ENCODE data around the gene PSMD5. TPM values are rescaled to one million over a fixed set of nuclear protein-coding genes. Genes with fewer than 3 reads are reported as not detected.

The PSMD5 gene
- polyA plus RNA-seq, 4 donors = 24.4 to 36.1 (median 31.4) TPM

GRCh38 chr9:120857481-120857880, 14.8 kb upstream of the PSMD5 start:
- DNase-seq (ENCODE audit: low read depth in 4 of 4, low spot score in 3 of 4) = no peak

GRCh38 chr9:120856700-120857099, 14.0 kb upstream of the PSMD5 start:
- DNase-seq (ENCODE audit: low read depth in 4 of 4, low spot score in 3 of 4) = no peak

GRCh38 chr9:120855827-120856670, 13.3 kb upstream of the PSMD5 start:
- no peak for DNase-seq (ENCODE audit: low read depth in 4 of 4, low spot score in 3 of 4)

DNA sequence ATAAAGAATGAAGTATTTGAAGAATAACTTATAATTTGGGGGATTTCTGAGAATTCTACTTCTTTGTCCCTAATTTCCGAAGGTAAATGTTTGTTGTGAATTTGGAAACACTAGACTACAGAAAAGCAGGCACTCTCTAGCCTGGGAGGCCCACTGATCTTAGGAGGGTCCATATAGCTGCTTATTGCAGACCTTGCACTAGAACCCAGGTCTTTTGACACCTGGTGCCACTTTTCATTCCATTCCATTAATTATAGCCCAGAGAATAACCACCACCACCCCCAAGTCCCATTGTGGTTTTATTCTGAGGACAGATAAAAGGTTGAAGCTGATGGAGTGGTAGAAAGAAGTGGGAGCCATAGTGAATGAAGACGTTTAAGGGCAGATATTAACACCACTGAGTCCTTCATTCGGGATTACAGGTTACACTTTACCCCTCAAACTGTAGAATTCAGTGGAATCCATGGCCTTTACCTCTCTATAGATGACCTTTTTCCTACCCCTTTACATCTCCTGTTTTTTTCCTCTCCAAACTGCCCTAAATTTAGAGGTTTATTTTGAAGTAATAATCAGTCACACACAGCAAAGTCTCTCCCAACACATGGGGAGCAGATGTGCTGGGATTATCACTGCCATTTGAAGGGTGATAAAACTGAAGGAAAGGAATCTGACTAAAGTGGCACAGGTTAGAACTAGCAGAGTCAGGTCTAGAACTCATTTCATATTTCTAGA, 12.0 kb upstream of the PSMD5 start:
- no peak for DNase-seq (ENCODE audit: low read depth in 4 of 4, low spot score in 3 of 4)

DNA sequence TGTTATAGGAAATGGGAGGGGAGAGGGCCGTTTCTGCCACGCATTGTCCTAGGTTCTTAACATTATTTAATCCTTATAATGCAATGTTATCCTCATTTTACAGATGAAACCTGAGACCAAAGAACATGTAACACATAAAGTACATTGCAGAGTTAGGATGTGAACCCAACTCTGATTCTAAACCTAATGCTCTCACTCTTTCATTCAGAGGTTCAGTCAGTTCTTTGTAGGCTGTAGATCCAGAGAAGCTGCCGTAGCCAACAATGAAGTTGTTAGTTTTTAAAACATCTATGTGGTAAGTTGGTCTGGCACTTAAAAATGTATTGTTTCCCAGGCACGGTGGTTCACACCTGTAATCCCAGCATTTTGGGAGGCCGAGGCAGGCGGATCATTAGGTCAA, 10.5 kb upstream of the PSMD5 start:
- DNase-seq (ENCODE audit: low read depth in 4 of 4, low spot score in 3 of 4) = no peak

- DNase-seq (ENCODE audit: low read depth in 4 of 4, low spot score in 3 of 4) = no peak
Observed at GRCh38 chr9:120852240-120853010, 9.7 kb upstream of the PSMD5 start.

- DNase-seq (ENCODE audit: low read depth in 4 of 4, low spot score in 3 of 4) = no peak
Observed at GRCh38 chr9:120851449-120851848, 8.7 kb upstream of the PSMD5 start.

GRCh38 chr9:120850315-120850714, 7.6 kb upstream of the PSMD5 start:
- DNase-seq (ENCODE audit: low read depth in 4 of 4, low spot score in 3 of 4) = no peak

- DNase-seq (ENCODE audit: low read depth in 4 of 4, low spot score in 3 of 4) = no peak
Observed at GRCh38 chr9:120846906-120847305, 4.2 kb upstream of the PSMD5 start.

DNA sequence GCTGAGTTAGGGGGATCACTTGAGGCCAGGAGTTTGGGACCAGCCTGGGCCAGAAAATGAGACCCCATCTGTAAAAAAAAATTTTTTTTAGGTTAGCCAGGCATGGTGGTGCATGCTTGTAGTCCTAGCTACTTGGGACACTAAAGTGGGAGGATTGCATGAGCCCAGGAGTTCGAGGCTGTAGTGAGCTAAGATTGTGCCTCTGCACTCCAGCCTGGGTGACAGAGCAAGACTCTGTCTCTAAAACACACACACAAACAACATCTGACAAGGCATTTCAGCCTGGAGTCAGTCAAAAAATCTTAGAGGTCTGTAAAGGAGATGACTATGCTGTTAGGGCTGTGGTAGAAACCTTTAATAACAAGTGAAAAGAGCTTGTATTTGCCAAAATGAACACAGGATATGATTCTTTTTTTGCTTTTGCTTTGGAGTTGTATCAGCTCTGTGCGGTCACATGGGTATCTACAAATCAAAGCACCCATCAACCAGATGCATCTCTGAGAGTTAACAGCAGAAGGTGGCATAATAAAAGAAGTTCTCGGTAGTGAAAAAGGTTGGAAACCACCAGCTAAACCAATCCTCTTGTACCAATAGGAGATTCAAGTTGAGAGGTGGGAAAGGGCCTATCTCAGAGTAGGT, 3.6 kb upstream of the PSMD5 start:
- DNase-seq (ENCODE audit: low read depth in 4 of 4, low spot score in 3 of 4) = no peak

- no peak for DNase-seq (ENCODE audit: low read depth in 4 of 4, low spot score in 3 of 4)
Observed at GRCh38 chr9:120845255-120845654, 2.5 kb upstream of the PSMD5 start.

DNA sequence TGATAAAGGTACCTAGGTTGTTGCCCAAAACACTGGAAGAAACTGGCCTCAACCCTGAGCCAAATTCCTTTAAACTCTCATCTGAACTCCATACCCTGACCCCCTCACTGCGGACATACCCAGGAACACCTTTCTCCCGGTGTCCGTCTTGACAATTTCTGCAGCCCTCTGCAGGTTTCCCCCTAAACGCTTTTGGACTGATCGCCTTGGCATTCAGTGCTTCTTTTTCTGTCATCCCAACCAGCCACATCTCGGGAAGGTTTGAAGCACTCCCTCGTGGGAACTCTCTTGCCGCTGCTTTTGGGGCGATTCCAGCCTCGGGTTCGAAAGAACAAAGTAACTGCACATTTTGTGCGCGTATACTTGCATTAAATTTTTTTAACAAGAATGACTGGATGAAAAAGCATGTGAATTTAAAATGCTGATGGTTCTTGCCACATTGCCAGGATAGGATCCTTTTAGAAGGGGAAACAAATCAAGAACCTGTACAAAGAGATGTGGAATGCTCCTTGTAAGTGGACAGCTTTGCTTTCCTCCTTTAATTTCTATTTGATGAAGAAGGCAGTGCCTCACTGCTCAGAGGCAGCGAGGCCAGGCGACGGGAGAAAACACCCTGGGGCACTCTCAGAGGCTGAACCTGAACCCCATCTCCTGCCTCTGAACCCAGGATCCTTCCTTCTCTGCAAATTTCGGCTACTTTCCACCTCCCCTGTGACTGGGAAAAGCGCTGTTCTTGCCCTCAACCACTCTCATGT, 615 bp downstream of the PSMD5 start:
- peak in 1 of 4 donors; percentile 29 for DNase-seq (ENCODE audit: low read depth in 4 of 4, low spot score in 3 of 4)

DNA sequence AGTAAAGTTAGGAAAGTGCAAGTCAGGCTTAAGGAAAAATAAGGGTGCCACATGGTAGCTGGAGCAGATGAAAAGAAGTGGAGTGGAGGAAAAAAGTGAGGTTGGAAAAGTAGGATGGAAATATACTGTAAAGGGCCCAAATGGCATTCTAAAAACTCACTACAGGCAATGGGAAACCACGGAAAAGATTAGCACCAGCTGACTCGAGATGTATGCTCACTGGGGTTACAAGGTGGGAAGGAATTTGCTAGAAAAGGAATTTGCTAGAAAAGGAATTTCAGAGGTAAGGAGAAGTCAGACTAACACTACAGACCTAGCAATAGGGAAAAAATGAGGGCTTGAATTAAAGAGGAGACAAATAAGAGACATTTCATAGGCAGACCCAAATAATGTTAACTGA, 3.6 kb downstream of the PSMD5 start:
- no peak for DNase-seq (ENCODE audit: low read depth in 4 of 4, low spot score in 3 of 4)

DNA sequence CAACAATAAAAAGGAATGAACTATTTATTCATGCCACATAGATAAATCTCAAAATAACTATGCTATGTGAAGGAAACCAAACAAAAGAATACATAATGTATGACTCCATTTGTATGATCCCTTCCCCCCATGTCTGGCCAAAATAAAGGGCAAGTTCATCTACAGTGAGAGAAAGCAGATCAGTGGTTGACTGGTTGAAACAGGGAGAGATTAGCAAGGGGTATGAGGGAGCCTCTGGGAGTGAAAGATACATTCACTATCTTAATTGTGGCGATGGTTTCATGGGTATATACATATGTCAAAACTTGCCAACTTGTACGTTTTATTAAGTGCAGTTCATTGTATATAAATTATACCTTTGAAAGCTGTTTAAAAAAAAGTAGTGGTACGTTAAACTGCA, 4.8 kb downstream of the PSMD5 start:
- no peak for DNase-seq (ENCODE audit: low read depth in 4 of 4, low spot score in 3 of 4)

DNA sequence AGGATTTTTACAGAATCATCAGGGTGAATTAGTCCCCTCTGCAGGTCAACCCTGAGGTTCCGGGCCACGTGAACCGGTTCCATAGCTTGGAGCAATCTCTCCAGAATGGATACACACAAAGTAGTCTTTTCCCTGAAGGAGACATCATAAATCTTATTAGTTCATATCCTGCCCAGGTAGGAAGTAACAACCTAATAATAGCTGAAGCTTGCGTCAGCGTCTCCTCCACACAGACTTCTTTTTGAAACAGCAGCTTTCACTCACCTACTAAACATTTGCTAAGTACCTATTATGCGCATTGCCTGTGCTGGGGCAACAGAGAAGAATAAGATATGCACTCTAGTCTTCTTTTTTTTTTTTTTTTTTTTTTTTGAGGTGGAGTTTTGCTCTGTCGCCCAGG, 9.4 kb downstream of the PSMD5 start:
- DNase-seq (ENCODE audit: low read depth in 4 of 4, low spot score in 3 of 4) = no peak

- no peak for DNase-seq (ENCODE audit: low read depth in 4 of 4, low spot score in 3 of 4)
Observed at GRCh38 chr9:120832807-120833206, 9.9 kb downstream of the PSMD5 start.

DNA sequence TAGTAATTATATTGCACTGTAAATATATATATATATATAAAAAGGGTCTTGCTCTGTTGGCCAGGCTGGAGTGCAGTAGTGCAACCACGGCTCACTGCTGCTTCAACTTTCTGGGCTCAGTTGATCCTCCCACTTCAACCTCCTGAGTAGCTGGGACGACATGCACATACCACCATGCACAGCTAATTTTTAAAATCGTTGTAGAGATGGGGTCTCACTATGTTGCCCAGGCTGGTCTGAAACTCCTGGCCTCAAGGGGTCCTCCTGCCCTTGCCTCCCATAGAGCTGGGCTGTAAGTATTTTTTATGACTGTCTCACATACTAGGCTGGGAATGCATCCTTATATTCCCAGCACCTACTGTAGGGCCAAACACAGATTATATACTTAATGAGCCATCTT, 11.9 kb downstream of the PSMD5 start:
- no peak for DNase-seq (ENCODE audit: low read depth in 4 of 4, low spot score in 3 of 4)

- no peak for DNase-seq (ENCODE audit: low read depth in 4 of 4, low spot score in 3 of 4)
Observed at GRCh38 chr9:120830151-120830550, 12.6 kb downstream of the PSMD5 start.

GRCh38 chr9:120829650-120830049, 13.1 kb downstream of the PSMD5 start:
- no peak for DNase-seq (ENCODE audit: low read depth in 4 of 4, low spot score in 3 of 4)

DNA sequence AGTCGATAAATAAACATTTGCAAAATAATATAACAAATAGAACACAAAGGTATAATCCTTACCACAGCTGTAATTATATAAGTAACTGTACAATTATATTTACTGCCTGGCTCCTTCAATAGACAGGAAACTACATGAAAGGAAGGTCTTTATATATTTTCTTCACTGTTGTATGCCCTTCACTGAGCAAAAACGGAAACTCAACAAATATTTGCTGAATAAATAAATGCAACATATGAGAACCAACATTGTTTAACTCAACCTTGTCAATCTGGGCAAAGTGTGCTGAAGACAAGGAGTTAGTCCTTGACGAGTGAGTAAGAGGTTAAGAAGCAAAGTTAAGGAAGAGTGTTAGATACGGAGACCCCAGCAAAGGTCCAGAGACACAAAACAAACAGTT, 22.6 kb downstream of the PSMD5 start:
- DNase-seq (ENCODE audit: low read depth in 4 of 4, low spot score in 3 of 4) = no peak

Measured in right renal pelvis (tissue), 4 donors.